Hepatocyte (in vitro differentiated cells): Measurements from ENCODE around the gene SAMD3. TPM values are rescaled to one million over a fixed set of nuclear protein-coding genes. Genes with fewer than 3 reads are reported as not detected.

Experiments
- DNase-seq: peaks from one replicate; pipeline ENCODE4 v3.0.0-alpha.2; 2016; ENCODE audit warnings: low spot score
- H2AFZ ChIP-seq: fragments of 200-600 bp; sonication (generic); 2 replicates; pipeline ENCODE4 v1.6.0; 2016; ENCODE audit warnings: antibody characterized with exemption, mild to moderate bottlenecking
- H3K27ac ChIP-seq: fragments of 200-600 bp; sonication (generic); 2 replicates; pipeline ENCODE4 v1.5.1; 2016; ENCODE audit warnings: mild to moderate bottlenecking
- H3K27me3 ChIP-seq: fragments of 200-600 bp; sonication (generic); 2 replicates; pipeline ENCODE4 v1.6.1; 2016
- H3K36me3 ChIP-seq: fragments of 200-600 bp; sonication (generic); replicated peaks from 2 replicates; pipeline ENCODE4 v1.5.1; 2016; ENCODE audit warnings: low read depth; ENCODE audit not compliant: insufficient read depth
- H3K4me1 ChIP-seq: fragments of 200-600 bp; sonication (generic); 2 replicates; pipeline ENCODE4 v1.5.1; 2016; ENCODE audit warnings: mild to moderate bottlenecking, moderate library complexity; ENCODE audit not compliant: insufficient read depth
- H3K4me2 ChIP-seq: fragments of 200-600 bp; sonication (generic); 2 replicates; pipeline ENCODE4 v1.6.0; 2016
- H3K4me3 ChIP-seq: fragments of 200-600 bp; sonication (generic); 2 replicates; pipeline ENCODE4 v1.5.1; 2016; ENCODE audit warnings: mild to moderate bottlenecking
- H3K79me2 ChIP-seq: fragments of 200-600 bp; sonication (generic); 2 replicates; pipeline ENCODE4 v1.6.0; 2017; ENCODE audit warnings: mild to moderate bottlenecking
- H3K9me2 ChIP-seq: fragments of 200-600 bp; sonication (generic); replicated peaks from 2 replicates; pipeline ENCODE4 v1.6.0; 2017; ENCODE audit warnings: mild to moderate bottlenecking; ENCODE audit not compliant: insufficient read depth
- H3K9me3 ChIP-seq: fragments of 200-600 bp; sonication (generic); 2 replicates; pipeline ENCODE4 v1.5.1; 2016; ENCODE audit warnings: low read depth, mild to moderate bottlenecking
- H4K20me1 ChIP-seq: fragments of 200-600 bp; sonication (generic); 2 replicates; pipeline ENCODE4 v1.6.0; 2016; ENCODE audit warnings: mild to moderate bottlenecking; ENCODE audit not compliant: insufficient read depth, poor library complexity, severe bottlenecking
- CTCF ChIP-seq: fragments of 200-600 bp; sonication (generic); IDR thresholded peaks from 2 replicates; pipeline ENCODE4 v1.5.1; 2016; ENCODE audit warnings: antibody characterized with exemption, mild to moderate bottlenecking; ENCODE audit not compliant: poor library complexity
- EZH2 ChIP-seq: fragments of 200-600 bp; sonication (generic); IDR thresholded peaks from 2 replicates; pipeline ENCODE4 v1.6.1; 2016; ENCODE audit warnings: antibody characterized with exemption, mild to moderate bottlenecking, borderline replicate concordance
- EZH2phosphoT487 ChIP-seq: fragments of 200-600 bp; sonication (generic); IDR thresholded peaks from one replicate; pipeline ENCODE4 v1.6.1; 2018; ENCODE audit warnings: antibody characterized with exemption, mild to moderate bottlenecking, low read depth, moderate library complexity; ENCODE audit not compliant: unreplicated experiment, severe bottlenecking
- WGBS: methylation state at CpG from one replicate; pipeline ENCODE4 v1.1.6; 2016; ENCODE audit warnings: low lambda C conversion rate; ENCODE audit errors: missing lambda C conversion rate; 5-methylcytosine and 5-hydroxymethylcytosine counted together
- polyA plus RNA-seq: library from polyadenylated mRNA; unstranded; fragments of >200 nt; fragmentation: Nextera tagmentation; extraction: Ambion mirVana; gene quantifications from 2 replicates; pipeline ENCODE4 v1.2.1, GENCODE V29; 2016
- total RNA-seq: library from RNA; depleted of rRNA; stranded (reverse); fragments of >200 nt; gene quantifications from 2 replicates; pipeline ENCODE4 v1.2.3, GENCODE V29; 2014

SAMD3 gene
- total and polyA plus RNA-seq, 2 experiments from 2014 or later = 0.81 to 2.2 TPM

- H2AFZ ChIP-seq = no peak overlapping the region
- H3K36me3 ChIP-seq = no peaks in the 10 kb centered on the region
- H3K4me3 ChIP-seq = no peak overlapping the region
- no peaks in the 10 kb centered on the region for H3K9me2 ChIP-seq
- no peak overlapping the region for H3K4me2 ChIP-seq
- no peaks in the 10 kb centered on the region for H4K20me1 ChIP-seq
- TF ChIP-seq EZH2phosphoT487 (no peak), CTCF (no peak), EZH2 (no peak)
- no peaks in the 10 kb centered on the region for H3K4me1 ChIP-seq
- H3K27me3 ChIP-seq = no peaks in the 10 kb centered on the region
- no peak overlapping the region for H3K27ac ChIP-seq
- 50% methylated on average over 3 of the region's 3 CpGs for WGBS
- no peaks in the 10 kb centered on the region for H3K9me3 ChIP-seq
- no peak for DNase-seq
- H3K79me2 ChIP-seq = no peaks in the 10 kb centered on the region
These were observed 16.3 kb downstream of the SAMD3 start for GRCh38 chr6:130206479-130206878.

- H3K79me2 ChIP-seq = no peaks in the 10 kb centered on the region
- no peak overlapping the region for H3K4me2 ChIP-seq
- H3K4me3 ChIP-seq = no peak overlapping the region
- H3K4me1 ChIP-seq = no peaks in the 10 kb centered on the region
- H2AFZ ChIP-seq = no peak overlapping the region
- no peak for DNase-seq
- H4K20me1 ChIP-seq = no peaks in the 10 kb centered on the region
- H3K27ac ChIP-seq = no peak overlapping the region
- H3K27me3 ChIP-seq = no peaks in the 10 kb centered on the region
- H3K36me3 ChIP-seq = no peaks in the 10 kb centered on the region
- WGBS = 69% methylated on average over 3 of the region's 3 CpGs
- no peaks in the 10 kb centered on the region for H3K9me2 ChIP-seq
- no peaks in the 10 kb centered on the region for H3K9me3 ChIP-seq
- no peak for TF ChIP-seq EZH2
- no peak for TF ChIP-seq CTCF
- TF ChIP-seq EZH2phosphoT487 = no peak
These were observed 18.4 kb downstream of the SAMD3 start for GRCh38 chr6:130204322-130204721.

GRCh38 chr6:130203370-130203769, 19.4 kb downstream of the SAMD3 start:
- no peak overlapping the region for H3K4me3 ChIP-seq
- no peak overlapping the region for H2AFZ ChIP-seq
- H3K36me3 ChIP-seq = no peaks in the 10 kb centered on the region
- DNase-seq = no peak
- no peaks in the 10 kb centered on the region for H3K9me3 ChIP-seq
- H4K20me1 ChIP-seq = no peaks in the 10 kb centered on the region
- no peaks in the 10 kb centered on the region for H3K4me1 ChIP-seq
- H3K9me2 ChIP-seq = no peaks in the 10 kb centered on the region
- H3K27me3 ChIP-seq = no peaks in the 10 kb centered on the region
- no peak overlapping the region for H3K27ac ChIP-seq
- TF ChIP-seq EZH2 (no peak), EZH2phosphoT487 (no peak), CTCF (no peak)
- H3K4me2 ChIP-seq = no peak overlapping the region
- no peaks in the 10 kb centered on the region for H3K79me2 ChIP-seq
- 95% methylated on average over 1 of the region's 1 CpG for WGBS

GRCh38 chr6:130202782-130203181, 20.0 kb downstream of the SAMD3 start:
- Histone ChIP-seq H3K9me3 (no peaks in the 10 kb centered on the region), H3K4me1 (no peaks in the 10 kb centered on the region), H3K36me3 (no peaks in the 10 kb centered on the region), H3K9me2 (no peaks in the 10 kb centered on the region), H3K27ac (no peak overlapping the region), H3K4me3 (no peak overlapping the region), H4K20me1 (no peaks in the 10 kb centered on the region), H3K27me3 (no peaks in the 10 kb centered on the region), H3K4me2 (no peak overlapping the region), H3K79me2 (no peaks in the 10 kb centered on the region), H2AFZ (no peak overlapping the region)
- 68% methylated on average over 6 of the region's 6 CpGs for WGBS
- no peak for DNase-seq
- TF ChIP-seq EZH2phosphoT487 = no peak
- no peak for TF ChIP-seq CTCF
- TF ChIP-seq EZH2 = no peak
